Bronchial epithelial cell (primary cell): ENCODE data around the gene NT5M. TPM values are rescaled to one million over a fixed set of nuclear protein-coding genes. Genes with fewer than 3 reads are reported as not detected.
"Not testable (repeated sequence)": the region's sequence is repeated elsewhere in the genome, so short reads cannot be mapped to it uniquely, and the experiment has no call there.

ENCODE experiments used
- DNase-seq: peaks from one replicate; pipeline ENCODE4 v3.0.0-alpha.2; 2010; ENCODE audit warnings: low read depth
- FAIRE-seq: peaks from 2 replicates; lab custom pipeline; 2011; peaks lifted over from hg19 to GRCh38; lab: Jason Lieb, UNC
- H3K27me3 ChIP-seq: 2 replicates; pipeline ENCODE4 v1.5.1; 2011; ENCODE audit warnings: low read length; ENCODE audit not compliant: control insufficient read depth, insufficient read depth
- H3K36me3 ChIP-seq: 2 replicates; pipeline ENCODE4 v1.5.1; 2011; ENCODE audit warnings: low read length; ENCODE audit not compliant: control insufficient read depth, insufficient read depth
- H3K4me3 ChIP-seq: 2 replicates; pipeline ENCODE4 v1.5.1; 2011; ENCODE audit warnings: mild to moderate bottlenecking, low read depth, low read length, control low read depth
- CTCF ChIP-seq: IDR thresholded peaks from 2 replicates; pipeline ENCODE4 v1.5.1; 2011; ENCODE audit warnings: mild to moderate bottlenecking, moderate library complexity, low read length, control low read depth, inconsistent platforms; ENCODE audit not compliant: insufficient read depth, severe bottlenecking
- total RNA-seq: library from RNA; depleted of rRNA; stranded (reverse); fragments of >200 nt; gene quantifications from 2 replicates; pipeline ENCODE4 v1.2.1, GENCODE V29; 2014

NT5M gene
- total RNA-seq, 1 donor from 2014 or later: 0.79 TPM

- Histone ChIP-seq H3K4me3 (no peak overlapping the region), H3K27me3 (no peaks in the 10 kb centered on the region), H3K36me3 (no peaks in the 10 kb centered on the region)
- no peak for TF ChIP-seq CTCF
- DNase-seq (peak; percentile 56), FAIRE-seq (no peak)
Observed at GRCh38 chr17:17297217-17297616, 6.0 kb upstream of the NT5M start.

- DNase-seq (peak; percentile 55), FAIRE-seq (no peak)
- TF ChIP-seq CTCF: no peak
Observed at GRCh38 chr17:17298108-17298507, 5.1 kb upstream of the NT5M start.

GRCh38 chr17:17300624-17301568 is 2.3 kb upstream of the NT5M start:
- FAIRE-seq: no peak
- no peaks in the 10 kb centered on the region for H3K36me3 ChIP-seq
- peak; percentile 35 for DNase-seq
- H3K4me3 ChIP-seq: no peak overlapping the region
- no peak for TF ChIP-seq CTCF
- H3K27me3 ChIP-seq: peaks cover 3% of the 10 kb centered on the region

More at GRCh38 chr17:17298108-17298507, 5.1 kb upstream of the NT5M start:
- Histone ChIP-seq H3K4me3 (no peak overlapping the region), H3K36me3 (no peaks in the 10 kb centered on the region), H3K27me3 (no peaks in the 10 kb centered on the region)

GRCh38 chr17:17301659-17302058 is 1.5 kb upstream of the NT5M start:
- FAIRE-seq, DNase-seq, H3K36me3 ChIP-seq, H3K27me3 ChIP-seq, H3K4me3 ChIP-seq: not testable (repeated sequence)

GRCh38 chr17:17303847-17304490 is 796 bp downstream of the NT5M start:
- Histone ChIP-seq H3K4me3 (peak overlapping the region; percentile 47), H3K36me3 (no peaks in the 10 kb centered on the region), H3K27me3 (peaks cover 3% of the 10 kb centered on the region)
- no peak for DNase-seq
- no peak for TF ChIP-seq CTCF
- FAIRE-seq: no peak

- FAIRE-seq (no peak), DNase-seq (no peak)
- no peaks in the 10 kb centered on the region for H3K36me3 ChIP-seq
- H3K4me3 ChIP-seq: no peak overlapping the region
- TF ChIP-seq CTCF: no peak
- H3K27me3 ChIP-seq: peaks cover 3% of the 10 kb centered on the region
Observed at GRCh38 chr17:17304521-17304985, 1.4 kb downstream of the NT5M start.
